Measurements from ENCODE around the gene TXNIP. TPM values are rescaled to one million over a fixed set of nuclear protein-coding genes. Genes with fewer than 3 reads are reported as not detected.

The TXNIP gene
- total and polyA plus RNA-seq, 2 experiments from 2014 or later: 22.8 to 29.1 TPM

- Mint-ChIP-seq H3K4me3 (no peak overlapping the region; the same call in 2 of the 3 replicates), H3K36me3 (ENCODE audit: low read depth) (peaks cover 48% of the 10 kb centered on the region), H3K27me3 (ENCODE audit: insufficient read depth, low read depth, poor library complexity) (peaks cover 3% of the 10 kb centered on the region), H3K9me3 (no peaks in the 10 kb centered on the region), H3K27ac (no peak overlapping the region), H3K4me1 (peaks cover 31% of the 10 kb centered on the region)
- no peaks in the 10 kb centered on the region; the same call in 1 of the 2 replicates for H3K36me3 ChIP-seq (ENCODE audit: insufficient read depth)
- H4K20me1 ChIP-seq (replicated peaks; ENCODE audit: insufficient read depth): no peaks in the 10 kb centered on the region
- H3F3A ChIP-seq (replicated peaks; ENCODE audit: low read depth): peaks cover 1% of the 10 kb centered on the region
- DNase-seq (ENCODE audit: low spot score) (no peak), ATAC-seq (no peak)
- no peak overlapping the region for H3K4me2 ChIP-seq
- H3K27ac ChIP-seq (ENCODE audit: low read depth): no peak overlapping the region
- H3K27me3 ChIP-seq (ENCODE audit: insufficient read depth): no peaks in the 10 kb centered on the region
- no peak overlapping the region for H3K4me3 ChIP-seq
- no peaks in the 10 kb centered on the region for H3K9me2 ChIP-seq (ENCODE audit: insufficient read depth)
- TF ChIP-seq STAT1 (IDR thresholded peaks at IDR 0.05; ENCODE audit: unreplicated experiment) (no peak), CTCF (conservative IDR thresholded peaks at IDR 0.05; ENCODE audit: low read depth in 2 of 2) (no peak), EZH2 (IDR thresholded peaks at IDR 0.05; ENCODE audit: low read depth, unreplicated experiment) (no peak), JUNB (IDR thresholded peaks at IDR 0.05; ENCODE audit: unreplicated experiment) (no peak), EZH2phosphoT487 (IDR thresholded peaks at IDR 0.05; ENCODE audit: unreplicated experiment) (no peak), POLR2AphosphoS5 (IDR thresholded peaks at IDR 0.05; ENCODE audit: low read depth) (peak; percentile 70)
- H2AFZ ChIP-seq: no peak overlapping the region
- peaks cover 18% of the 10 kb centered on the region for H3K79me2 ChIP-seq (replicated peaks; ENCODE audit: insufficient read depth)
- H3K4me1 ChIP-seq (ENCODE audit: insufficient read depth): peaks cover 10% of the 10 kb centered on the region
Observed at GRCh38 chr1:145991735-145992412, 4.5 kb downstream of the TXNIP start.

- peaks cover 9% of the 10 kb centered on the region for H3K79me2 ChIP-seq (replicated peaks; ENCODE audit: insufficient read depth)
- H3K9me3 Mint-ChIP-seq: no peaks in the 10 kb centered on the region
- ATAC-seq (no peak; the same call in 1 of the 3 replicates), DNase-seq (ENCODE audit: low spot score) (peak; percentile 31)
- no peak overlapping the region; the same call in 1 of the 2 replicates for H3K27ac ChIP-seq (ENCODE audit: low read depth)
- no peaks in the 10 kb centered on the region; the same call in 1 of the 2 replicates for H3F3A ChIP-seq (replicated peaks; ENCODE audit: low read depth)
- no peaks in the 10 kb centered on the region for H3K27me3 ChIP-seq (ENCODE audit: insufficient read depth)
- no peaks in the 10 kb centered on the region; the same call in 1 of the 2 replicates for H3K36me3 ChIP-seq (ENCODE audit: insufficient read depth)
- H3K27ac Mint-ChIP-seq: no peak overlapping the region
- no peak overlapping the region for H3K4me2 ChIP-seq
- H3K36me3 Mint-ChIP-seq (ENCODE audit: low read depth): peaks cover 37% of the 10 kb centered on the region
- peaks cover 14% of the 10 kb centered on the region for H3K4me1 ChIP-seq (ENCODE audit: insufficient read depth)
- H3K4me3 ChIP-seq: no peak overlapping the region
- H3K4me1 Mint-ChIP-seq: peaks cover 39% of the 10 kb centered on the region
- no peak overlapping the region for H2AFZ ChIP-seq
- no peak overlapping the region; the same call in 2 of the 3 replicates for H3K4me3 Mint-ChIP-seq
- peaks cover 2% of the 10 kb centered on the region for H3K27me3 Mint-ChIP-seq (ENCODE audit: insufficient read depth, low read depth, poor library complexity)
- no peaks in the 10 kb centered on the region for H3K9me2 ChIP-seq (ENCODE audit: insufficient read depth)
- H4K20me1 ChIP-seq (replicated peaks; ENCODE audit: insufficient read depth): no peaks in the 10 kb centered on the region
- TF ChIP-seq CREB1 (CRISPR knock-in tag; IDR thresholded peaks at IDR 0.05; ENCODE audit: low read depth) (no peak), EZH2phosphoT487 (IDR thresholded peaks at IDR 0.05; ENCODE audit: unreplicated experiment) (no peak), EZH2 (IDR thresholded peaks at IDR 0.05; ENCODE audit: low read depth, unreplicated experiment) (no peak), STAT1 (IDR thresholded peaks at IDR 0.05; ENCODE audit: unreplicated experiment) (no peak), ZNF331 (CRISPR knock-in tag; IDR thresholded peaks at IDR 0.05; ENCODE audit: low read depth) (no peak), ZNF462 (CRISPR knock-in tag; IDR thresholded peaks at IDR 0.05) (no peak), NANOG (IDR thresholded peaks at IDR 0.05; ENCODE audit: borderline replicate concordance) (no peak)
Observed at GRCh38 chr1:145990249-145990855, 6.0 kb downstream of the TXNIP start.
